K562 (cell line): ENCODE results near the gene TMEM100. TPM values are rescaled to one million over a fixed set of nuclear protein-coding genes. Genes with fewer than 3 reads are reported as not detected.

Experiments used
- ATAC-seq: fragments of 200-7000 bp; cut with Tn5 transposase; 3 replicates; pipeline ENCODE4 v1.9.1; 2020; ENCODE audit warnings: moderate library complexity
- BruUV-seq: library from RNA; stranded (reverse); fragments of 400-500 nt; replicated peaks from 2 replicates; lab custom pipeline; 2021; lab: Mats Ljungman, UMichigan
- CTCF ChIA-PET: fragments of 300-600 bp; formaldehyde crosslinking; extraction: SDS; loops from one replicate; lab custom pipeline; 2021; ENCODE audit warnings: low intra/inter-chr PET ratio; lab: Yijun Ruan, JAX
- POLR2A ChIA-PET: fragments of 300-600, 350-650 bp; sonication (Branson Sonifier 250); formaldehyde crosslinking; extraction: SDS; loops from one replicate; lab custom pipeline; 2021; ENCODE audit warnings: antibody characterized with exemption, inconsistent platforms; lab: Yijun Ruan, JAX
- DNase-seq, 4 experiments: peaks; one replicate each; pipeline versions ENCODE4 v3.0.0 to v3.0.0-alpha.2; 2011 to 2018; ENCODE audit warnings: low spot score in 3 of 4, mixed read lengths in 3 of 4; ENCODE audit errors: extremely low read depth in 1 of 4
- FAIRE-seq: peaks from 2 replicates; lab custom pipeline; 2011; peaks lifted over from hg19 to GRCh38; lab: Jason Lieb, UNC
- H2AFZ ChIP-seq: 2 replicates; pipeline ENCODE4 v1.6.0; 2011; ENCODE audit warnings: low read depth, low read length, control low read depth, inconsistent platforms
- H3K27ac ChIP-seq: fragments of 200-600 bp; 3 replicates; pipeline ENCODE4 v1.8.0; 2011; ENCODE audit warnings: low read depth, mild to moderate bottlenecking, control low read depth, inconsistent platforms, low read length, moderate library complexity, mixed read lengths; ENCODE audit errors: extremely low read depth
- H3K27me3 ChIP-seq, 2 experiments: fragments of 300-600 bp in 1 of 2; 2 replicates in 1 of 2; 3 replicates in 1 of 2; pipeline versions ENCODE4 v1.6.0 to v1.8.0; 2011; ENCODE audit warnings: inconsistent platforms in 2 of 2, low read length in 2 of 2, mild to moderate bottlenecking in 1 of 2, mixed read lengths in 1 of 2, moderate library complexity in 1 of 2; ENCODE audit not compliant: control insufficient read depth in 2 of 2, insufficient read depth in 2 of 2
- H3K36me3 ChIP-seq: fragments of 300-600 bp; 3 replicates; pipeline ENCODE4 v1.8.0; 2011; ENCODE audit warnings: mild to moderate bottlenecking, low read length, inconsistent platforms; ENCODE audit not compliant: control insufficient read depth, insufficient read depth
- H3K4me1 ChIP-seq, 2 experiments: fragments of 200-600 bp in 1 of 2; replicated peaks in 1 of 2; 2 replicates in 1 of 2; 3 replicates in 1 of 2; pipeline versions ENCODE4 v1.5.1 to v1.8.0; 2011; ENCODE audit warnings: inconsistent platforms in 2 of 2, low read length in 2 of 2, mild to moderate bottlenecking in 1 of 2, mixed read lengths in 1 of 2, moderate library complexity in 1 of 2; ENCODE audit not compliant: control insufficient read depth in 2 of 2, insufficient read depth in 2 of 2
- H3K4me2 ChIP-seq: 2 replicates; pipeline ENCODE4 v1.6.1; 2011; ENCODE audit warnings: low read length, control low read depth, inconsistent platforms, mixed read lengths; ENCODE audit not compliant: insufficient read depth
- H3K4me3 ChIP-seq: fragments of 200-600 bp; sonication (generic), shearing (Covaris generic); 2 replicates; pipeline ENCODE4 v1.5.1; 2016; ENCODE audit warnings: control low read depth, inconsistent platforms
- H3K79me2 ChIP-seq: fragments of 200-600 bp; 3 replicates; pipeline ENCODE4 v1.8.0; 2011; ENCODE audit warnings: low read length, inconsistent platforms; ENCODE audit not compliant: control insufficient read depth, insufficient read depth
- H3K9ac ChIP-seq, 2 experiments: 2 replicates each; pipeline versions ENCODE4 v1.6.0 to v1.6.1; 2011; ENCODE audit warnings: low read depth in 2 of 2, low read length in 2 of 2, control low read depth in 1 of 2, inconsistent platforms in 1 of 2, mild to moderate bottlenecking in 1 of 2, mixed read lengths in 1 of 2; ENCODE audit not compliant: insufficient read depth in 1 of 2
- H3K9me1 ChIP-seq: one replicate; pipeline ENCODE4 v1.6.0; 2011; ENCODE audit warnings: inconsistent platforms, mild to moderate bottlenecking, low read length, moderate library complexity; ENCODE audit not compliant: control insufficient read depth, insufficient read depth
- H3K9me3 ChIP-seq: replicated peaks from 2 replicates; pipeline ENCODE4 v1.5.1; 2011; ENCODE audit warnings: low read depth, low read length, inconsistent platforms; ENCODE audit not compliant: control insufficient read depth, insufficient read depth
- H4K20me1 ChIP-seq: replicated peaks from 2 replicates; pipeline ENCODE4 v1.6.1; 2011; ENCODE audit warnings: low read length, inconsistent platforms, mixed read lengths; ENCODE audit not compliant: control insufficient read depth, insufficient read depth
- ARNT ChIP-seq, 2 experiments: fragments of 450-650 bp; IDR thresholded peaks; 2 replicates each; pipeline ENCODE4 v1.6.1; 2016; ENCODE audit warnings: mild to moderate bottlenecking in 1 of 2
- BHLHE40 ChIP-seq: IDR thresholded peaks from 2 replicates; pipeline ENCODE4 v1.6.1; 2011; ENCODE audit warnings: low read length, improper control_type of control experiment
- CREB1 ChIP-seq, 2 experiments: sonication (generic) in 1 of 2; formaldehyde crosslinking in 1 of 2; IDR thresholded peaks; 2 replicates each; pipeline versions ENCODE4 v1.6.1 to v1.8.0; 2012 to 2022; ENCODE audit warnings: inconsistent platforms in 1 of 2, mild to moderate bottlenecking in 1 of 2, missing genetic modification reagents in 1 of 2, moderate library complexity in 1 of 2
- ETS2 ChIP-seq: IDR thresholded peaks from 2 replicates; pipeline ENCODE4 v1.6.1; 2016; ENCODE audit warnings: borderline replicate concordance, missing genetic modification characterization, mild to moderate bottlenecking, moderate library complexity, missing compliant biosample characterization; ENCODE audit not compliant: poor library complexity, severe bottlenecking
- FOXO4 ChIP-seq: fragments of 450-650 bp; formaldehyde crosslinking; IDR thresholded peaks from 2 replicates; pipeline ENCODE4 v1.4.0; 2020; ENCODE audit warnings: mild to moderate bottlenecking, moderate library complexity
- MEIS2 ChIP-seq: fragments of 450-650 bp; IDR thresholded peaks from 2 replicates; pipeline ENCODE4 v1.6.1; 2014; ENCODE audit warnings: mild to moderate bottlenecking; ENCODE audit not compliant: partially characterized antibody
- POU5F1 ChIP-seq: fragments of 150-350 bp; IDR thresholded peaks from 2 replicates; pipeline ENCODE4 v1.6.1; 2014; ENCODE audit warnings: borderline replicate concordance, low read length, low read depth, mild to moderate bottlenecking; ENCODE audit not compliant: partially characterized antibody
- RAD51 ChIP-seq: fragments of 450-650 bp; IDR thresholded peaks from 2 replicates; pipeline ENCODE4 v1.7.1; 2016; ENCODE audit warnings: low read depth, mild to moderate bottlenecking, borderline replicate concordance
- RFX5 ChIP-seq: IDR thresholded peaks from 2 replicates; pipeline ENCODE4 v1.6.1; 2011; ENCODE audit warnings: low read depth, mild to moderate bottlenecking, improper control_type of control experiment, low read length
- STAT6 ChIP-seq: sonication (generic); formaldehyde crosslinking; IDR thresholded peaks from 2 replicates; pipeline ENCODE4 v1.8.1; 2023; ENCODE audit warnings: mild to moderate bottlenecking, missing genetic modification reagents
- TAF9B ChIP-seq: fragments of 450-650 bp; IDR thresholded peaks from 2 replicates; pipeline ENCODE4 v1.6.1; 2018; ENCODE audit warnings: mild to moderate bottlenecking; ENCODE audit not compliant: partially characterized antibody
- TAL1 ChIP-seq: fragments of 450-650 bp; IDR thresholded peaks from 2 replicates; pipeline ENCODE4 v1.6.1; 2016; ENCODE audit warnings: mild to moderate bottlenecking
- THAP12 ChIP-seq: fragments of 250-450 bp; sonication (Bioruptor Pico); IDR thresholded peaks from 2 replicates; pipeline ENCODE4 v1.9.0; 2021; ENCODE audit warnings: mild to moderate bottlenecking, inconsistent platforms
- ZBTB26 ChIP-seq: fragments of 450-650 bp; formaldehyde crosslinking; IDR thresholded peaks from 2 replicates; pipeline ENCODE4 v1.4.0; 2022; ENCODE audit warnings: missing genetic modification characterization
- WGBS: fragments of 100-300 bp; shearing (Covaris generic); methylation state at CpG from one replicate; pipeline ENCODE4 v1.1.6; 2016; ENCODE audit warnings: low coverage, mixed read lengths; ENCODE audit not compliant: insufficient coverage; ENCODE audit errors: missing lambda C conversion rate; 5-methylcytosine and 5-hydroxymethylcytosine counted together
- in situ Hi-C: fragments of 300-500 bp; cut with MboI; formaldehyde crosslinking; loops from 4 replicates; pipeline ENCODE4 v1.15.0; 2018; ENCODE audit warnings: inconsistent platforms, mixed read lengths
- intact Hi-C: fragments of 100-400 bp; cut with micrococcal nuclease; formaldehyde crosslinking; loops from 2 replicates; pipeline ENCODE4 v1.14.2; 2022
- polyA plus RNA-seq, 8 experiments: library from polyadenylated mRNA; depleted of rRNA in 4 of 8; stranded (reverse) in 5 of 8; unstranded in 3 of 8; fragments of >200 nt; fragmentation: Nextera tagmentation in 2 of 8; fragmentation: Illumina TruSeq in 1 of 8; extraction: Ambion mirVana in 2 of 8; extraction: Trizol in 1 of 8; gene quantifications; 2 replicates each; pipeline versions ENCODE4 v1.2.1 to v1.2.3, GENCODE V29; 2011 to 2014; ENCODE audit warnings: inconsistent platforms in 1 of 8, missing spikeins in 1 of 8
- total RNA-seq, 7 experiments: library from RNA; depleted of rRNA in 6 of 7; stranded (reverse); fragments of >200 nt in 6 of 7; fragmentation: Illumina TruSeq in 2 of 7; extraction: Trizol in 2 of 7; gene quantifications; 2 replicates each; pipeline versions ENCODE4 v1.2.1 to v1.2.3, GENCODE V29; 2011 to 2021; ENCODE audit warnings: low replicate concordance in 1 of 7

Gene TMEM100
- total and polyA plus RNA-seq, 9 of the 15 experiments (the other 6 are each of a cell fraction or from before 2014, with no cell fraction given), result 0.12 to 0.50 (median 0.19) TPM

GRCh38 chr17:55764610-55765009, 41.9 kb upstream of the TMEM100 start (continued):
- no peak for TF ChIP-seq STAT6 (CRISPR knock-in tag)
- TF ChIP-seq FOXO4, result no peak
- no peak for TF ChIP-seq TAF9B
- TF ChIP-seq POU5F1, result no peak
- no peak for TF ChIP-seq ARNT (IDR thresholded peaks at IDR 0.05)
- no peak for TF ChIP-seq TAL1
- TF ChIP-seq, all 486 proteins: peak for 0

- no TSS peak for BruUV-seq
- DNase-seq, result no peak
- intact Hi-C loops, result loop anchor here (10.0 kb wide), 1 partner anchor 49 kb away; no protein-coding TSS in a partner anchor
These were observed 41.2 kb upstream of the TMEM100 start for GRCh38 chr17:55763856-55764255.

More at GRCh38 chr17:55763856-55764255, 41.2 kb upstream of the TMEM100 start:
- ChIA-PET CTCF (no interaction called here), POLR2A (interaction anchor here (1.1 kb wide), 1 partner anchor 13 kb away, joined by 6 read pairs; the partner anchor contains the start of gene PCTP)
- H2AFZ ChIP-seq, result no peak overlapping the region
- H3K36me3 ChIP-seq, result peaks cover 9% of the 10 kb centered on the region; the same call in 2 of the 3 replicates
- H3K4me3 ChIP-seq, result no peak overlapping the region
- no peak for FAIRE-seq
- peaks cover 0 to 7% of the 10 kb centered on the region in 2 experiments; a peak in 3 of 5 replicates for H3K4me1 ChIP-seq
- no peak overlapping the region for H3K4me2 ChIP-seq
- H3K9me3 ChIP-seq, result no peaks in the 10 kb centered on the region
- H3K27ac ChIP-seq, result no peak overlapping the region
- TF ChIP-seq MEIS2 (no peak), RAD51 (no peak), BHLHE40 (no peak), RFX5 (no peak), ETS2 (tag) (no peak), THAP12 (no peak), CREB1 (IDR thresholded peaks at IDR 0.05) (no peak), CREB1 (CRISPR knock-in tag; IDR thresholded peaks at IDR 0.05) (no peak), ZBTB26 (CRISPR knock-in tag) (no peak)
- H3K79me2 ChIP-seq, result peaks cover 59% of the 10 kb centered on the region
- H3K27me3 ChIP-seq, result no peaks in the 10 kb centered on the region
- H4K20me1 ChIP-seq, result no peaks in the 10 kb centered on the region
- in situ Hi-C loops, result no loop called here
- ATAC-seq, result no peak
- H3K9ac ChIP-seq, result no peak overlapping the region
- WGBS, result 82% methylated on average over 6 of the region's 6 CpGs
- H3K9me1 ChIP-seq, result no peaks in the 10 kb centered on the region
